GM18858 (cell line): Measurements from ENCODE around the gene SIK3.

Experiments used
- ATAC-seq: cut with Tn5 transposase; IDR thresholded peaks from one replicate; pipeline ENCODE4 v1.9.1; 2021; ENCODE audit not compliant: unreplicated experiment

SIK3 gene

DNA sequence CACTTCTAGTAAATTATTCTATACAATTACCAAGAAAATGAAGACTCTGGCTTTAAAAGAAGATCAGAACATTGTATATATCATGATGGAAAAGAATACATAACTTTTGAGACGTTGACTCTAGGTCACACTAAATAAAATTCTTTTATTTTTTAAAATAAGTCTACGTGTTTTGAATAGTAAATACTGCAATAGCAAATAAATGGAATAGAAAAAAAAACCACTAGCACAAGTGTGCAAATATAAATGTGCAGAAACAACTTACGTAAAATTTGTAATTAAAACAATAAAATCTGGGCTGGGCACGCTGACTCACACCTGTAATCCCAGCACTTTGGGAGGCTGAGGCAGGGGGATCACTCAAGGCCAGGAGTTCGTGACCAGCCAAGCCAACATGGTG is 17.9 kb downstream of the SIK3 start:
- no peak for ATAC-seq

DNA sequence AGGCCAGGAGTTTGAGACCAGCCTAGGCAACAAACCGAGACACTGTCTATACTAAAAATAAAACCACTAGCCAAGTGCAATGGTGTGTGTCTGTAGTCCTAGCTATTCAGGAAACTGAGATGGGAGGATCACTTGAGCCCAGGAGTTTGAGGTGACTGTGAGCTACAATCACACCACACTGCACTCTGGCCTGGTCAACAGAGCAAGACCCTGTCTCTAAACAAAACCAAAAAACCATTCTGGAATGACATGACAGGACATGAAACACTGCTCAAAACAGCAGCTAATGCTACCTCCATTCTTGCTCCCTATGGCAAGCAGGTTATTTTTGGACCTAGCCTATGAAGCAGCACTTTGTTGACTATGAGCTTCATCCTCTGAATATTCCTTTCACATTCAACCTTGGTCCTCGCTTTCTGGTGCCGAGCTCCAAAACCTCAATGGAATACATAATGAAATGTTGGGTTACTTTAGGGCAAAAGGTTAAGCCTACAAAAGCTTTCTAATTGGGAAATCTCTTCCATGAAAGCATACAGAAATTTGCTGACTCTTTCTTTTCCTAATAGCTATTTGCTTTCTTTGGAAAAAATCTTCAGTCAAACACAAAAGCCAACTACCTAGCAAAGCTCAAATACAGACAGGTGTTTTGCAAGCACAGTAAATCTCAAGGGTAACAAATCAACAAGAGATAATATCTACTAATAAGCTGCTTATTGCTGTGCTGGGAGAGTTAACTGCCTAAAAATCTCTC is 21.1 kb downstream of the SIK3 start:
- ATAC-seq = no peak

DNA sequence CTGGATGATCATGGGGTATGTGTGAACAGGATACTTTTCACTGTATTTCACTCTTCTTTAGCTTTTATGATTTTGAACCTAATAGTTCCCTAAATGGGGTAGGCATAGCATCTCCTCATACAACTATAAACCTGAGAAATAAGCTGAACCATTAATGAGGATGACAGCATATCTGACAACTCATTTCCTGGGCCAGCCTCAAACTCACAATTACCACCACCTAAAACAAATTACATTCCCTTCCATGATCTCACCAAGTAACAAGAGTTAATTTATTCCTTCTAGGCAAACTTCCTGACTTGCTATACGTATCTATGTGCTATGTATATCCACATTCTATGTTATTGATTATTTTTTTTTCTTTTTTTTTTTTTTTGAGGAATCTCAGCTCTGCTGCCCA is 23.0 kb downstream of the SIK3 start:
- ATAC-seq = no peak

DNA sequence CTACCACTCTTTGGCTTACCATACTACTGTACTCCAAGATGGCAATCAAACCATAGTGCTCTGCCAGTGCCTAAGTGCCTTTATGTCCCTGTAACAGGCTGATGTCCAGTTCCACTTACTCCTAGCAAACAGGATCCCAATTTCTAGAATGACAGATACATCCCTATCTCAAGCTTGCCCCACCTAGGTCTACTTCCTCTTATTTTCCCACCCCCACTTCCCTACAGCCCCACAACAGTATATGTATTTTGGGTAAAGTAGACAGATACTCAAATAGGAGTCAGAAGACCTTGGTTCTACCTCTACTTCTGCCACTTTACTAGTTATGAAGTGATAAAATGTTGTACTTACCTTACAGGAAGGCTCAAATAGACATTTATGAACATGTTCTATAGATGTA is 24.1 kb downstream of the SIK3 start:
- ATAC-seq = no peak

DNA sequence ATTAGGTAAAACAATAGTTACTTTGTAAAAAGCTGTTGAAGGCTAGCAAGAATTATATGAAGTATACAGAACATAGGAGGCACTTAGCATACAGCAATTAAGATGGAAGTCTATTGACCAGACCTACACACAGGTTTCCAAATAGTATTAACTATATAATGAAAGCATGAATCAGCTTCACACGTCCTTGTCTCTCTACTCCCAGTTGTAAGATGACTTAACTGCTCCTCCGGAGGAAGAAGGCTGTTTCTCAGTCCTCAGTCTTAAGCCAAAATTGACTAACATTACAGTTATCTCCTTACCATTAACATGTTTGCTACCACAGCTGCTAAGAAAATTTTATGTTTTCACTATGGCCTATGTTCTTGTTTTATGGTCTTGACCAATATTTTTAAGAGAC is 24.7 kb downstream of the SIK3 start:
- no peak for ATAC-seq

GRCh38 chr11:117072517-117073461 is 25.4 kb downstream of the SIK3 start:
- ATAC-seq = no peak

DNA sequence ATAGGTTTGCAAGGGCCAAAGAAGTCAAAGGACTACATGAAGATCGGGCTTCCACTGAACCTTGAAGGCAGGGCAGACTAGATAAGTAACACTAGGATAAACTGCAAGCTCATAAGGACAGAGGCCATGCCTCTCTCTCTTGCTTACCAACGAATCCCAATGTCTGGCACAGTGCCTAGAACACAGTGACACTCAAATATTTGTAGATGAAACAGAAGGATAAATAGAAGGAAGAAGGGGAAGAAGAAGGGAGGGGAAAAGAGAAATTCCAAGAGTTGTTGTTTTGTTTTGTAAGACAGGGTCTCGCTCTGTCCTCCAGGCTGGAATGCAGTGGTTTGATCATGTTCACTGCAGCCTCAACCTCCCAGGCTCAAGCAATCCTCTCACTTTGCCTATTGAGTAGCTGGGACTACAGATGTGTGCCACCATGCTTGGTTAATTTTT is 26.9 kb downstream of the SIK3 start:
- ATAC-seq = no peak

- ATAC-seq = no peak
Observed at GRCh38 chr11:117070016-117070415, 28.2 kb downstream of the SIK3 start.

- no peak for ATAC-seq
Observed at GRCh38 chr11:117068303-117068860, 29.8 kb downstream of the SIK3 start.

- ATAC-seq = no peak
Observed at GRCh38 chr11:117066959-117067358, 31.3 kb downstream of the SIK3 start.

DNA sequence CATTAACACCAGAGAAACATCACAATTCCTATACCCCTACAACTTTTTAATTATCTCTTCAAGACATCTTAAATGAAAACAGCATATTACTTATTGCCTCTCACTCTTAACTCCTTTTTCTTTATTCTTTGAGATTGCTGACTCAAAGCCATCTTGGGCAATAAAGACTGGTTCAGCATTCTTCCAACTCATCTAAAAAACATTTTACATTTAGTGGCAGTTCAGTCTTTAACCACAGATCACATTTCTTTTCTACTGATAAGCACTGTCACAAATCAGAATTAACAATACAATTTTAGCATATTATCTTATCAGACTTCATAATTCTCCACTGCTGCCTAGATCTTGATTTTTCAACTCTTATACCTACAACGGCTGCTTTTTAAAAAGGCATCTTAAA is 34.0 kb downstream of the SIK3 start:
- no peak for ATAC-seq

DNA sequence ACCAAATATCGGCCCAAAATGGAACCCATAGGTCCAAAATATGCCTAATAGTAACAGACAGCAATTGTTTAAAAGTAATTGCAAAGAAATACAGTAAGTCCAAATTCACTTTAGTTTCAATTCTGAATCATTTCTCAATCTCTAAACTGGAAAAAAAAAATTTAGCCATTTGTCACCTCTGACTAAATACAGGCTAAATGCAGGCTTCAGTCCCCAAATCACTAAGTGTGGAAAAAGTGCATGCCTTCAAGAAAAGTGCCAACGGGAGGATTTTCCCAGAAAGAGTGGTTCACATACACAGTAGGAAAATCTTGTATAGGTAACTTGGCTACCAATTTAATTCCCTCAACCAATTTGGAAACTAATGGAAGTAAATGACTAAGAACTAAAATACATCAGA is 35.7 kb downstream of the SIK3 start:
- ATAC-seq = no peak

GRCh38 chr11:117061256-117061655 is 37.0 kb downstream of the SIK3 start:
- ATAC-seq = no peak

- ATAC-seq = no peak
Observed at GRCh38 chr11:117059611-117060148, 38.5 kb downstream of the SIK3 start.

GRCh38 chr11:117058761-117059261 is 39.4 kb downstream of the SIK3 start:
- ATAC-seq = no peak

- ATAC-seq = no peak
Observed at GRCh38 chr11:117057727-117058126, 40.5 kb downstream of the SIK3 start.

- ATAC-seq = no peak
Observed at GRCh38 chr11:117057317-117057716, 40.9 kb downstream of the SIK3 start.

DNA sequence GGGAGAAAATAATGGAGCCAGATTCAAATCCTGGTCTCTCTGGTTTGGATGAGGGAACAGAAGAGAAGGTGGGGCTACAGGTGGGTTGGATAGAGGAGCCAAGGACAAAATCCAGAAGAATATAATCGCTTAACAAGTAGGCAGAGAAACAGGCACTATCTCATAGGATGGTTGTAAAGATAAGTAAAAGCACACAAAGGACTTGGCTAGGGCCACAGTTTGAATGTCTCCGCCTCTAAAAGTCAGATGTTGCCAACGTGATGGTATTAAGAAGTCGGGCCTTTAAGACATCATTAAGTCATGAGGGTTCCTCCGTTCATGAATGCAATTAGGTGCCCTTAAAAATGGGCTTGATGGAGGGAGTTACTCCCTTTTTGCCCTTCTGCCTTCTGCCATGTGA is 42.8 kb downstream of the SIK3 start:
- ATAC-seq = no peak

DNA sequence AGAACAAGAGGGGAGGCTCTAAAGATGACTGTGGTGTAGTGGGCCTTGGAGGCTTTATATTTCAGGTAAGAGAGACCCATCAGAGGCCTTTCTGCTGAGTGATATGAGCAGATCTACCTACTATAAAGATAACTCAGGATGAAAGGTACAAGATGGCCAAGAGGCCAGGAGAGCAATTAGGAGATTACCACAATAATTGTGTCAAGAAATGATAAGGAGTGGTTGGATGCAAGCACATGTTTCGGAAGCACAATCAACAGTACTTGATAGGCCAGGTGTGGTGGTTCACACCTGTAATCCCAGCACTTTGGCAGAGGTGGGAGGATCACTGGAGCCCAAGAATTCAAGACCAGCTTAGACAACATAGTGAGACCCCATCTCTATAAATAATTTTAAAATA is 43.8 kb downstream of the SIK3 start:
- ATAC-seq = no peak

GRCh38 chr11:117052196-117053149 is 45.8 kb downstream of the SIK3 start:
- ATAC-seq = no peak
